Measurements from ENCODE around the gene SPOCK2.

SPOCK2 gene

GRCh38 chr10:72049969-72050781 is 38.2 kb downstream of the SPOCK2 start:
- H3K27ac ChIP-seq (ENCODE audit: low read length): no peak overlapping the region
- H3K27me3 ChIP-seq (ENCODE audit: control insufficient read depth in 1 of 2, insufficient read depth in 2 of 2, low read length in 2 of 2): no peaks in the 10 kb centered on the region
- no peak overlapping the region for H3K9ac ChIP-seq (ENCODE audit: low read length in 2 of 2)
- H3K9me3 ChIP-seq (ENCODE audit: control insufficient read depth in 2 of 2, low read length in 2 of 2): peaks cover 0 to 4% of the 10 kb centered on the region in 2 donors
- H3K36me3 ChIP-seq (ENCODE audit: control insufficient read depth in 2 of 2, insufficient read depth in 2 of 2, low read length in 2 of 2): no peaks in the 10 kb centered on the region
- no peak overlapping the region for H3K4me3 ChIP-seq (ENCODE audit: low read length in 2 of 2)
- H3K4me1 ChIP-seq (ENCODE audit: control insufficient read depth, insufficient read depth, low read length): no peaks in the 10 kb centered on the region

GRCh38 chr10:72049472-72049871 is 38.9 kb downstream of the SPOCK2 start:
- H3K9ac ChIP-seq (ENCODE audit: low read length in 2 of 2): no peak overlapping the region
- peaks cover 0 to 4% of the 10 kb centered on the region in 2 donors for H3K9me3 ChIP-seq (ENCODE audit: control insufficient read depth in 2 of 2, low read length in 2 of 2)
- H3K27ac ChIP-seq (ENCODE audit: low read length): no peak overlapping the region
- H3K4me3 ChIP-seq (ENCODE audit: low read length in 2 of 2): no peak overlapping the region
- H3K27me3 ChIP-seq (ENCODE audit: control insufficient read depth in 1 of 2, insufficient read depth in 2 of 2, low read length in 2 of 2): no peaks in the 10 kb centered on the region
- peaks cover 6% of the 10 kb centered on the region for H3K4me1 ChIP-seq (ENCODE audit: control insufficient read depth, insufficient read depth, low read length)
- H3K36me3 ChIP-seq (ENCODE audit: control insufficient read depth in 2 of 2, insufficient read depth in 2 of 2, low read length in 2 of 2): no peaks in the 10 kb centered on the region

GRCh38 chr10:72048450-72049124 is 39.8 kb downstream of the SPOCK2 start:
- peaks cover 0 to 4% of the 10 kb centered on the region in 2 donors for H3K9me3 ChIP-seq (ENCODE audit: control insufficient read depth in 2 of 2, low read length in 2 of 2)
- no peak overlapping the region for H3K27ac ChIP-seq (ENCODE audit: low read length)
- no peak overlapping the region for H3K9ac ChIP-seq (ENCODE audit: low read length in 2 of 2)
- H3K4me1 ChIP-seq (ENCODE audit: control insufficient read depth, insufficient read depth, low read length): peaks cover 10% of the 10 kb centered on the region
- no peak overlapping the region for H3K4me3 ChIP-seq (ENCODE audit: low read length in 2 of 2)
- no peaks in the 10 kb centered on the region for H3K27me3 ChIP-seq (ENCODE audit: control insufficient read depth in 1 of 2, insufficient read depth in 2 of 2, low read length in 2 of 2)
- H3K36me3 ChIP-seq (ENCODE audit: control insufficient read depth in 2 of 2, insufficient read depth in 2 of 2, low read length in 2 of 2): no peaks in the 10 kb centered on the region

GRCh38 chr10:72045586-72045985 is 42.8 kb downstream of the SPOCK2 start:
- Histone ChIP-seq H3K27me3 (ENCODE audit: control insufficient read depth in 1 of 2, insufficient read depth in 2 of 2, low read length in 2 of 2) (no peaks in the 10 kb centered on the region), H3K4me1 (ENCODE audit: control insufficient read depth, insufficient read depth, low read length) (peaks cover 10% of the 10 kb centered on the region), H3K9me3 (ENCODE audit: control insufficient read depth in 2 of 2, low read length in 2 of 2) (peaks cover 0 to 4% of the 10 kb centered on the region in 2 donors), H3K4me3 (ENCODE audit: low read length in 2 of 2) (no peak overlapping the region), H3K36me3 (ENCODE audit: control insufficient read depth in 2 of 2, insufficient read depth in 2 of 2, low read length in 2 of 2) (no peaks in the 10 kb centered on the region), H3K27ac (ENCODE audit: low read length) (no peak overlapping the region), H3K9ac (ENCODE audit: low read length in 2 of 2) (no peak overlapping the region)

GRCh38 chr10:72044417-72045041 is 43.8 kb downstream of the SPOCK2 start:
- Histone ChIP-seq H3K4me1 (ENCODE audit: control insufficient read depth, insufficient read depth, low read length) (peaks cover 10% of the 10 kb centered on the region), H3K4me3 (ENCODE audit: low read length in 2 of 2) (peak overlapping the region in 1 of 2 donors; percentile 8), H3K9me3 (ENCODE audit: control insufficient read depth in 2 of 2, low read length in 2 of 2) (peaks cover 0 to 2% of the 10 kb centered on the region in 2 donors), H3K27me3 (ENCODE audit: control insufficient read depth in 1 of 2, insufficient read depth in 2 of 2, low read length in 2 of 2) (no peaks in the 10 kb centered on the region), H3K9ac (ENCODE audit: low read length in 2 of 2) (peak overlapping the region in 1 of 2 donors; percentile 58), H3K27ac (ENCODE audit: low read length) (peak overlapping the region; percentile 64), H3K36me3 (ENCODE audit: control insufficient read depth in 2 of 2, insufficient read depth in 2 of 2, low read length in 2 of 2) (no peaks in the 10 kb centered on the region)

GRCh38 chr10:72043016-72043834 is 45.1 kb downstream of the SPOCK2 start:
- Histone ChIP-seq H3K36me3 (ENCODE audit: control insufficient read depth in 2 of 2, insufficient read depth in 2 of 2, low read length in 2 of 2) (no peaks in the 10 kb centered on the region), H3K27me3 (ENCODE audit: control insufficient read depth in 1 of 2, insufficient read depth in 2 of 2, low read length in 2 of 2) (no peaks in the 10 kb centered on the region), H3K4me3 (ENCODE audit: low read length in 2 of 2) (no peak overlapping the region), H3K4me1 (ENCODE audit: control insufficient read depth, insufficient read depth, low read length) (peaks cover 10% of the 10 kb centered on the region), H3K9me3 (ENCODE audit: control insufficient read depth in 2 of 2, low read length in 2 of 2) (no peaks in the 10 kb centered on the region), H3K9ac (ENCODE audit: low read length in 2 of 2) (no peak overlapping the region), H3K27ac (ENCODE audit: low read length) (no peak overlapping the region)

GRCh38 chr10:72041491-72041890 is 46.9 kb downstream of the SPOCK2 start:
- Histone ChIP-seq H3K27ac (ENCODE audit: low read length) (no peak overlapping the region), H3K36me3 (ENCODE audit: control insufficient read depth in 2 of 2, insufficient read depth in 2 of 2, low read length in 2 of 2) (no peaks in the 10 kb centered on the region), H3K4me1 (ENCODE audit: control insufficient read depth, insufficient read depth, low read length) (peaks cover 10% of the 10 kb centered on the region), H3K4me3 (ENCODE audit: low read length in 2 of 2) (no peak overlapping the region), H3K9ac (ENCODE audit: low read length in 2 of 2) (no peak overlapping the region), H3K27me3 (ENCODE audit: control insufficient read depth in 1 of 2, insufficient read depth in 2 of 2, low read length in 2 of 2) (no peaks in the 10 kb centered on the region), H3K9me3 (ENCODE audit: control insufficient read depth in 2 of 2, low read length in 2 of 2) (no peaks in the 10 kb centered on the region)

- Histone ChIP-seq H3K36me3 (ENCODE audit: control insufficient read depth in 2 of 2, insufficient read depth in 2 of 2, low read length in 2 of 2) (no peaks in the 10 kb centered on the region), H3K27ac (ENCODE audit: low read length) (no peak overlapping the region), H3K4me1 (ENCODE audit: control insufficient read depth, insufficient read depth, low read length) (peaks cover 3% of the 10 kb centered on the region), H3K27me3 (ENCODE audit: control insufficient read depth in 1 of 2, insufficient read depth in 2 of 2, low read length in 2 of 2) (no peaks in the 10 kb centered on the region), H3K4me3 (ENCODE audit: low read length in 2 of 2) (no peak overlapping the region), H3K9me3 (ENCODE audit: control insufficient read depth in 2 of 2, low read length in 2 of 2) (no peaks in the 10 kb centered on the region), H3K9ac (ENCODE audit: low read length in 2 of 2) (no peak overlapping the region)
Measured at GRCh38 chr10:72039377-72039776, 49.0 kb downstream of the SPOCK2 start.

- no peaks in the 10 kb centered on the region for H3K4me1 ChIP-seq (ENCODE audit: control insufficient read depth, insufficient read depth, low read length)
- H3K9ac ChIP-seq (ENCODE audit: low read length in 2 of 2): no peak overlapping the region
- H3K36me3 ChIP-seq (ENCODE audit: control insufficient read depth in 2 of 2, insufficient read depth in 2 of 2, low read length in 2 of 2): no peaks in the 10 kb centered on the region
- H3K27ac ChIP-seq (ENCODE audit: low read length): no peak overlapping the region
- no peaks in the 10 kb centered on the region for H3K9me3 ChIP-seq (ENCODE audit: control insufficient read depth in 2 of 2, low read length in 2 of 2)
- no peak overlapping the region for H3K4me3 ChIP-seq (ENCODE audit: low read length in 2 of 2)
- H3K27me3 ChIP-seq (ENCODE audit: control insufficient read depth in 1 of 2, insufficient read depth in 2 of 2, low read length in 2 of 2): no peaks in the 10 kb centered on the region
Measured at GRCh38 chr10:72038458-72039001, 49.8 kb downstream of the SPOCK2 start.

- no peaks in the 10 kb centered on the region for H3K27me3 ChIP-seq (ENCODE audit: control insufficient read depth in 1 of 2, insufficient read depth in 2 of 2, low read length in 2 of 2)
- no peaks in the 10 kb centered on the region for H3K9me3 ChIP-seq (ENCODE audit: control insufficient read depth in 2 of 2, low read length in 2 of 2)
- no peaks in the 10 kb centered on the region for H3K36me3 ChIP-seq (ENCODE audit: control insufficient read depth in 2 of 2, insufficient read depth in 2 of 2, low read length in 2 of 2)
- H3K4me1 ChIP-seq (ENCODE audit: control insufficient read depth, insufficient read depth, low read length): no peaks in the 10 kb centered on the region
- H3K27ac ChIP-seq (ENCODE audit: low read length): no peak overlapping the region
- H3K4me3 ChIP-seq (ENCODE audit: low read length in 2 of 2): no peak overlapping the region
- H3K9ac ChIP-seq (ENCODE audit: low read length in 2 of 2): no peak overlapping the region
Measured at GRCh38 chr10:72037811-72038210, 50.5 kb downstream of the SPOCK2 start.
